ENCODE data around the gene MLYCD.

DNA sequence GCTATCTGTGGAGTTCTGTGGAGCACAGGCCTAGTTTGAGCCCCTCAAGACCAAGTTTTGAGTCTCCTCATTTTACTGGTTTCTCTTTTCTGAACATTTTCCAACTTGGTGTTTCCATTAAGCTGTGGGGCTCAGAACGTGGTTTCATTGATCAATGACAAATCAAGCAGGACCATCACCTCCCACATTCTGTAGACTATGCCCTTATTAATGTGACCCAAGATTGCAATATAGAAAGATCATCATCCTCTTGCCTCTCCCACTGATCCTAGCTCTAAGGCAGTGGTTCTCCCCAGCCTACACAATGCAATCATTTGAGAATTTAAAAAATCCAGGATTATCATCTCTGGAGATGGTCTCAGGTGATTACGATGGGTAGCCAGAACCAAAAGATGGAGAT lies 38.4 kb downstream of the MLYCD start:
- TF ChIP-seq ZFHX2 (tag by site-specific recombination; conservative IDR thresholded peaks at IDR 0.05) (no peak), CTCF (tag by site-specific recombination; IDR thresholded peaks at IDR 0.05) (no peak), ZNF510 (tag by site-specific recombination; IDR thresholded peaks at IDR 0.05; ENCODE audit: insufficient replicate concordance) (no peak), HOXA7 (CRISPR knock-in tag; IDR thresholded peaks at IDR 0.05; ENCODE audit: borderline replicate concordance) (no peak), ZNF274 (IDR thresholded peaks at IDR 0.05; ENCODE audit: low read length) (no peak), ZNF274 (tag by site-specific recombination; IDR thresholded peaks at IDR 0.05; ENCODE audit: borderline replicate concordance) (no peak)
- TF ChIP-seq, protein P1, sequence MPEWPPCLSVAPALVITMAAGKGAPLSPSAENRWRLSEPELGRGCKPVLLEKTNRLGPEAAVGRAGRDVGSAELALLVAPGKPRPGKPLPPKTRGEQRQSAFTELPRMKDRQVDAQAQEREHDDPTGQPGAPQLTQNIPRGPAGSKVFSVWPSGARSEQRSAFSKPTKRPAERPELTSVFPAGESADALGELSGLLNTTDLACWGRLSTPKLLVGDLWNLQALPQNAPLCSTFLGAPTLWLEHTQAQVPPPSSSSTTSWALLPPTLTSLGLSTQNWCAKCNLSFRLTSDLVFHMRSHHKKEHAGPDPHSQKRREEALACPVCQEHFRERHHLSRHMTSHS (tag by site-specific recombination; IDR thresholded peaks at IDR 0.05) = no peak
- TF ChIP-seq, protein P2, sequence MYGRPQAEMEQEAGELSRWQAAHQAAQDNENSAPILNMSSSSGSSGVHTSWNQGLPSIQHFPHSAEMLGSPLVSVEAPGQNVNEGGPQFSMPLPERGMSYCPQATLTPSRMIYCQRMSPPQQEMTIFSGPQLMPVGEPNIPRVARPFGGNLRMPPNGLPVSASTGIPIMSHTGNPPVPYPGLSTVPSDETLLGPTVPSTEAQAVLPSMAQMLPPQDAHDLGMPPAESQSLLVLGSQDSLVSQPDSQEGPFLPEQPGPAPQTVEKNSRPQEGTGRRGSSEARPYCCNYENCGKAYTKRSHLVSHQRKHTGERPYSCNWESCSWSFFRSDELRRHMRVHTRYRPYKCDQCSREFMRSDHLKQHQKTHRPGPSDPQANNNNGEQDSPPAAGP (tag by site-specific recombination; IDR thresholded peaks at IDR 0.05) = no peak

All from HEK293 (cell line).